Fibroblast of lung (primary cell): ENCODE measurements around the gene INMT. TPM values are rescaled to one million over a fixed set of nuclear protein-coding genes. Genes with fewer than 3 reads are reported as not detected.

ENCODE experiments used
- DNase-seq, 2 donors: peaks; one replicate each; pipeline versions ENCODE4 v3.0.0 to v3.0.0-alpha.2; 2010; ENCODE audit warnings: low read depth in 2 of 2
- H2AFZ ChIP-seq: 2 replicates; pipeline ENCODE4 v1.5.1; 2012; ENCODE audit warnings: low read length, control low read depth, inconsistent platforms
- H3K27ac ChIP-seq: 2 replicates; pipeline ENCODE4 v1.5.1; 2011; ENCODE audit warnings: low read length, control low read depth; ENCODE audit not compliant: insufficient read depth
- H3K27me3 ChIP-seq: 2 replicates; pipeline ENCODE4 v1.5.1; 2011; ENCODE audit warnings: mild to moderate bottlenecking, low read length; ENCODE audit not compliant: control insufficient read depth, insufficient read depth
- H3K36me3 ChIP-seq: 2 replicates; pipeline ENCODE4 v1.5.1; 2011; ENCODE audit warnings: low read length; ENCODE audit not compliant: control insufficient read depth, insufficient read depth
- H3K4me1 ChIP-seq: 2 replicates; pipeline ENCODE4 v1.5.1; 2011; ENCODE audit warnings: low read length; ENCODE audit not compliant: control insufficient read depth, insufficient read depth; ENCODE audit errors: extremely low read depth
- H3K4me2 ChIP-seq: 2 replicates; pipeline ENCODE4 v1.5.1; 2011; ENCODE audit warnings: low read length, control low read depth; ENCODE audit not compliant: insufficient read depth; ENCODE audit errors: extremely low read depth
- H3K4me3 ChIP-seq, 4 experiments: fragments of 200-600 bp in 1 of 4; sonication (generic) in 1 of 4; replicated peaks in 1 of 4; 2 replicates each; pipeline ENCODE4 v1.5.1; 2011 to 2016; ENCODE audit warnings: low read length in 4 of 4, low read depth in 3 of 4, mild to moderate bottlenecking in 3 of 4, control low read depth in 2 of 4, inconsistent platforms in 1 of 4, mixed read lengths in 1 of 4; ENCODE audit not compliant: insufficient read depth in 1 of 4; ENCODE audit errors: control extremely low read depth in 1 of 4
- H3K79me2 ChIP-seq: 2 replicates; pipeline ENCODE4 v1.5.1; 2012; ENCODE audit warnings: mild to moderate bottlenecking, low read length, inconsistent platforms; ENCODE audit not compliant: control insufficient read depth, insufficient read depth
- H3K9ac ChIP-seq: 2 replicates; pipeline ENCODE4 v1.5.1; 2011; ENCODE audit warnings: mild to moderate bottlenecking, low read length, control low read depth; ENCODE audit not compliant: insufficient read depth
- H3K9me3 ChIP-seq: 2 replicates; pipeline ENCODE4 v1.5.1; 2012; ENCODE audit warnings: low read depth, low read length; ENCODE audit not compliant: control insufficient read depth, insufficient read depth
- H4K20me1 ChIP-seq: 2 replicates; pipeline ENCODE4 v1.5.1; 2011; ENCODE audit warnings: low read length; ENCODE audit not compliant: control insufficient read depth, insufficient read depth; ENCODE audit errors: extremely low read depth
- EZH2 ChIP-seq: IDR thresholded peaks from 2 replicates; pipeline ENCODE4 v1.5.1; 2012; ENCODE audit warnings: low read length, control low read depth, mild to moderate bottlenecking; ENCODE audit errors: missing control alignments
- polyA plus RNA-seq, 2 donors: library from polyadenylated mRNA; depleted of rRNA in 1 of 2; stranded (reverse) in 1 of 2; unstranded in 1 of 2; fragments of >200 nt; gene quantifications; 2 replicates each; pipeline ENCODE4 v1.2.1, GENCODE V29; 2011 to 2012; ENCODE audit warnings: missing spikeins in 1 of 2
- total RNA-seq: library from RNA; depleted of rRNA; stranded (reverse); fragments of >200 nt; gene quantifications from 2 replicates; pipeline ENCODE4 v1.2.1, GENCODE V29; 2014
- TF ChIP-seq, protein P1 (sequence below), 2 donors: IDR thresholded peaks in 1 of 2; conservative IDR thresholded peaks in 1 of 2; 1 replicate in 1 of 2; 2 replicates in 1 of 2; pipeline ENCODE4 v1.5.1; 2011 to 2012; ENCODE audit warnings: low read length in 2 of 2, control low read depth in 1 of 2, inconsistent platforms in 1 of 2, low read depth in 1 of 2, mild to moderate bottlenecking in 1 of 2

INMT gene
- total and polyA plus RNA-seq, 2 donors (not counting 1 experiment from before 2014, with no cell fraction given), result 75.8 to 237 TPM

DNA sequence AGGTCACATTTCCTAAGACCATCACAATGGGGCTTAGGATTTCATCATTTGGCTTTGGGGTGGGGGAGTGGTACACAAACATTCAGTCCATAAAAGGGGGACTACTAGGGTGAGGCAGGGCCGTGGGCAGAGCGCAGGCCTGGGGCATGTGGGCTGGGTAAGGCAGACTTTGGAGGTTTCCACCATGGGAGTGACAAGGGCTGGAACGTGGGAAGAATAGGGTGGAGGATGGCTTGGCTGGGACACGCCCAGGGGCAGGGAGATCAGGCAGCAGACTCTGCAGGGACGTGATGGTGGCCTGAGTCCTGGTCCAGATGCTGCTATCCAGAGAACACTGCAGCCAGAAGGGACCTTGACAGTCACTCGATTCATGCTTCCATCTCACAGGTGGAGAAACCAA is 45.0 kb upstream of the INMT start:
- no peaks in the 10 kb centered on the region for H4K20me1 ChIP-seq
- no peak for TF ChIP-seq EZH2
- TF ChIP-seq, protein P1, sequence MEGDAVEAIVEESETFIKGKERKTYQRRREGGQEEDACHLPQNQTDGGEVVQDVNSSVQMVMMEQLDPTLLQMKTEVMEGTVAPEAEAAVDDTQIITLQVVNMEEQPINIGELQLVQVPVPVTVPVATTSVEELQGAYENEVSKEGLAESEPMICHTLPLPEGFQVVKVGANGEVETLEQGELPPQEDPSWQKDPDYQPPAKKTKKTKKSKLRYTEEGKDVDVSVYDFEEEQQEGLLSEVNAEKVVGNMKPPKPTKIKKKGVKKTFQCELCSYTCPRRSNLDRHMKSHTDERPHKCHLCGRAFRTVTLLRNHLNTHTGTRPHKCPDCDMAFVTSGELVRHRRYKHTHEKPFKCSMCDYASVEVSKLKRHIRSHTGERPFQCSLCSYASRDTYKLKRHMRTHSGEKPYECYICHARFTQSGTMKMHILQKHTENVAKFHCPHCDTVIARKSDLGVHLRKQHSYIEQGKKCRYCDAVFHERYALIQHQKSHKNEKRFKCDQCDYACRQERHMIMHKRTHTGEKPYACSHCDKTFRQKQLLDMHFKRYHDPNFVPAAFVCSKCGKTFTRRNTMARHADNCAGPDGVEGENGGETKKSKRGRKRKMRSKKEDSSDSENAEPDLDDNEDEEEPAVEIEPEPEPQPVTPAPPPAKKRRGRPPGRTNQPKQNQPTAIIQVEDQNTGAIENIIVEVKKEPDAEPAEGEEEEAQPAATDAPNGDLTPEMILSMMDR (conservative IDR thresholded peaks at IDR 0.05 in 1 of 2, IDR thresholded peaks at IDR 0.05 in 1 of 2; ENCODE audit: low read depth in 1 of 2, low read length in 2 of 2), result no peak
- no peaks in the 10 kb centered on the region for H3K36me3 ChIP-seq
- no peaks in the 10 kb centered on the region for H3K9me3 ChIP-seq
- no peak overlapping the region for H3K9ac ChIP-seq
- no peak overlapping the region for H2AFZ ChIP-seq
- no peak overlapping the region for H3K4me3 ChIP-seq
- no peaks in the 10 kb centered on the region for H3K79me2 ChIP-seq
- H3K27ac ChIP-seq, result no peak overlapping the region
- DNase-seq, result no peak
- H3K27me3 ChIP-seq, result peaks cover 9% of the 10 kb centered on the region
- H3K4me1 ChIP-seq, result no peaks in the 10 kb centered on the region
- H3K4me2 ChIP-seq, result no peak overlapping the region

DNA sequence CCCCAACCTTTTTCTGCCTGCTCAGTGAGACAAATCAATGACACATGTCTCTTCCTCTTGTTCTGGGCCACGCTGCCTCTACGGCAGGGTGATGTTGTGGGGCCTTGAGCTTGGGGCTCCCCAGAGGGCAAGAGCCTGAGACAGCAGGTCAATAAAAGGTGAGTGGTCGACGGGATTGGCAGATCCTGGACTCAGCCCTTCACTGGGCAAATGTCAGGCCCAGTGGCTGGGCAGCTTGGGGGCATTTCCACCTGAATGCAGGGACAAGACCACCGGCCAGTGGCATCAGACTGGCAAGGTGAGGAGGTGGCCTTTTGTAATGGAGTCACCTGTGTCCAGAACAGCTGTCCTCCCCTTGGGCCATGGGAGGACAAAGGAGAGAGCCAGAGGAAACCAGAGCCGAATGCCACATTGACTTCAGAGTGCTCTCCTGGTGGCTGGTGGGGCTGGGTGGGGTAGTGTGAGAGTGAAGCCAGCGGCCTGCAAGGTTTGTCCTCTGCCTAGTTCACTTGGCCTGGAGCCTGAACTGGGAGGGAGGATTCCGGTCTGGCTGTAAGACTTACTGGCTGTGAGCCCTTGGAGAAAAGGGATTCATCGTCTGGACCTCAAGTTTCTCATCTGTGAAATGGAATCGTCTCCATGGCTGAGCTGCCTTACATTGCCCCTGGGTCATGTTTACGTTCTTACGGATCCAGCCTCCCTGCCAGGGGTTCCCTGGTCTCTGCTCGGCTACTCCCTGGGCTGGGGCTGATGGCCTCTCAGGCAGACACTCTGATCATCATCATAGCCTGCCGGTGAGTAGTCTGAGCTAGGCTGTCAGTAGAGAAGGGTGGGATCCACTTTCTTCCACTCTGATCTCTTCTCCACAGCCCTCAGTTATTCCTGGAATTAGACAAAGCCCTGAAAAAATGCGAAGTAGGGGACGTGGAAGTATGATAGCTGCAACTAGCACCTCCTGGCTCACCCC is 44.3 kb upstream of the INMT start:
- TF ChIP-seq, protein P1 (conservative IDR thresholded peaks at IDR 0.05 in 1 of 2, IDR thresholded peaks at IDR 0.05 in 1 of 2; ENCODE audit: low read depth in 1 of 2, low read length in 2 of 2), result no peak
- peak; percentile 34 for TF ChIP-seq EZH2
- Histone ChIP-seq H3K79me2 (no peaks in the 10 kb centered on the region), H3K4me3 (no peak overlapping the region), H3K36me3 (no peaks in the 10 kb centered on the region), H3K27ac (no peak overlapping the region), H4K20me1 (no peaks in the 10 kb centered on the region), H3K27me3 (peaks cover 9% of the 10 kb centered on the region), H3K9me3 (no peaks in the 10 kb centered on the region), H3K4me2 (no peak overlapping the region), H2AFZ (no peak overlapping the region), H3K4me1 (no peaks in the 10 kb centered on the region), H3K9ac (no peak overlapping the region)
- no peak for DNase-seq

DNA sequence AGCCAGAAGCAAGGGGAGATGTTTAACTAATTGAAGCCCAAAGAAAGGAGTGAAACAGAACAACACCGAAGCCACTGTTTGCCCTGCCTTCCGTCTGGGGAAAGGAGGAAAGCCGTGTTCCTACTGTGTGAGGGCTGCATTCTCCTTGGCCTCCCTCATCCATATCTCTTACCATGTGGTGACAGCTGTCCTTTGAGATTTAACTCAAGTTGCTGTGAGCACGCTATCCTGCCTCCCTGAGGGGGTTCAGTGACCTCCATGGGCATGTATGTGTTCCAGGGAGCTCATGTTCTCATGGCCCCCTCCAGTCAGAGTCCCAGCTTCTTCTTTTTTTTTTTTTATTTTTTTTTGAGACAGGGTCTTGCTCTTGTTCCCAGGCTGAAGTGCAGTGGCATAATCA is 43.5 kb upstream of the INMT start:
- Histone ChIP-seq H2AFZ (no peak overlapping the region), H3K4me2 (no peak overlapping the region), H3K27me3 (peaks cover 4% of the 10 kb centered on the region), H4K20me1 (no peaks in the 10 kb centered on the region), H3K9ac (no peak overlapping the region), H3K36me3 (no peaks in the 10 kb centered on the region), H3K27ac (no peak overlapping the region), H3K4me3 (no peak overlapping the region), H3K9me3 (no peaks in the 10 kb centered on the region), H3K4me1 (no peaks in the 10 kb centered on the region), H3K79me2 (no peaks in the 10 kb centered on the region)
- TF ChIP-seq, protein P1 (conservative IDR thresholded peaks at IDR 0.05 in 1 of 2, IDR thresholded peaks at IDR 0.05 in 1 of 2; ENCODE audit: low read depth in 1 of 2, low read length in 2 of 2), result no peak
- TF ChIP-seq EZH2, result no peak
- no peak for DNase-seq
